Activated T-cell treated with anti-CD3 and anti-CD28 coated beads, Interleukin-2, amount 50 U/mL, for 1 hour (primary cell): ENCODE results near the gene DNMBP.
"Not testable (repeated sequence)": the region's sequence is repeated elsewhere in the genome, so short reads cannot be mapped to it uniquely, and the experiment has no call there.

ENCODE experiments used
- DNase-seq: peaks from one replicate; pipeline ENCODE4 v3.0.0-alpha.2; 2020

DNMBP gene

GRCh38 chr10:99945263-99945662 is 64.5 kb downstream of the DNMBP start:
- no peak for DNase-seq

- no peak for DNase-seq
Observed at GRCh38 chr10:99944860-99945259, 64.9 kb downstream of the DNMBP start.

- DNase-seq, result no peak
Observed at GRCh38 chr10:99943908-99944307, 65.8 kb downstream of the DNMBP start.

- DNase-seq, result no peak
Observed at GRCh38 chr10:99941942-99942820, 67.6 kb downstream of the DNMBP start.

GRCh38 chr10:99938563-99938962 is 71.2 kb downstream of the DNMBP start:
- DNase-seq, result no peak

GRCh38 chr10:99937630-99938029 is 72.1 kb downstream of the DNMBP start:
- DNase-seq, result no peak

- DNase-seq, result not testable (repeated sequence)
Observed at GRCh38 chr10:99932203-99932957, 77.4 kb downstream of the DNMBP start.

GRCh38 chr10:99930731-99931550 is 78.8 kb downstream of the DNMBP start:
- no peak for DNase-seq

- DNase-seq, result no peak
Observed at GRCh38 chr10:99929360-99929759, 80.4 kb downstream of the DNMBP start.

- no peak for DNase-seq
Observed at GRCh38 chr10:99927721-99928280, 81.9 kb downstream of the DNMBP start.

- no peak for DNase-seq
Observed at GRCh38 chr10:99926925-99927720, 82.6 kb downstream of the DNMBP start.

- no peak for DNase-seq
Observed at GRCh38 chr10:99924451-99925255, 85.1 kb downstream of the DNMBP start.

- DNase-seq, result no peak
Observed at GRCh38 chr10:99921948-99922347, 87.8 kb downstream of the DNMBP start.

- DNase-seq, result no peak
Observed at GRCh38 chr10:99920901-99921300, 88.8 kb downstream of the DNMBP start.

GRCh38 chr10:99920486-99920885 is 89.3 kb downstream of the DNMBP start:
- DNase-seq, result no peak

GRCh38 chr10:99917963-99918825 is 91.6 kb downstream of the DNMBP start:
- DNase-seq, result no peak

GRCh38 chr10:99916776-99917175 is 93.0 kb downstream of the DNMBP start:
- no peak for DNase-seq

- DNase-seq, result no peak
Observed at GRCh38 chr10:99915414-99915813, 94.3 kb downstream of the DNMBP start.

- DNase-seq, result no peak
Observed at GRCh38 chr10:99914236-99914635, 95.5 kb downstream of the DNMBP start.

GRCh38 chr10:99913831-99914235 is 95.9 kb downstream of the DNMBP start:
- DNase-seq, result no peak
